HCT116 (cell line): ENCODE data around the gene ELAPOR1.

ENCODE experiments used
- EZH2 ChIP-seq: fragments of 200-600 bp; sonication (generic); IDR thresholded peaks from 2 replicates; pipeline ENCODE4 v1.6.1; 2017; ENCODE audit warnings: antibody characterized with exemption, mixed run types
- POLR2A ChIP-seq: IDR thresholded peaks from 2 replicates; pipeline ENCODE4 v1.7.0; 2011; ENCODE audit warnings: borderline replicate concordance; ENCODE audit not compliant: insufficient read depth, insufficient read length; ENCODE audit errors: extremely low read depth
- RAD21 ChIP-seq: IDR thresholded peaks from 2 replicates; pipeline ENCODE4 v1.6.1; 2012; ENCODE audit warnings: low read depth, mild to moderate bottlenecking
- SP1 ChIP-seq: IDR thresholded peaks from 2 replicates; pipeline ENCODE4 v1.6.1; 2012; ENCODE audit warnings: low read depth
- TCF7L2 ChIP-seq: IDR thresholded peaks from 2 replicates; pipeline ENCODE4 v1.7.0; 2011; ENCODE audit warnings: borderline replicate concordance, inconsistent platforms; ENCODE audit not compliant: insufficient read depth, insufficient read length; ENCODE audit errors: extremely low read depth

GRCh38 chr1:109162626-109163025 lies 48.7 kb downstream of the ELAPOR1 start:
- TF ChIP-seq RAD21 (no peak), EZH2 (no peak), SP1 (no peak), TCF7L2 (no peak), POLR2A (no peak)
